ENCODE data around the gene COIL.

COIL gene

DNA sequence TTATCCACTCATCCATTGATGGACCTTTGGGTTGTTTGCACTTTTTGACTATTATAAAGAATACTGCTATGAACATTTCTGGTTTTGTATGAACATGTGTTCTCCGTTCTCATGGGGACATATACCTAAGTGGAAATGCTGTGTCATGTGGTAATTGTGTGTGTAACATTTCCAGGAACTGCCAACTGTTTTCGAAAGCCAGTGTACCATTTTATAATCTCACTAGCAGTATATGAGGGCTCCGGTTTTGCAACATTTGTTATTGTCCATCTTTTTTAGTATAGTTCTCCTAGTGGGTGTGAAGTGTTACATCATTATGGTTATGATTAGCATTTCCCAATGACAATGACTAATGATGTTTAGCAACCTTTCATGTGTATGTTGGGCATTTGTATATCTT, 41.9 kb downstream of the COIL start:
- TF ChIP-seq, protein P1, sequence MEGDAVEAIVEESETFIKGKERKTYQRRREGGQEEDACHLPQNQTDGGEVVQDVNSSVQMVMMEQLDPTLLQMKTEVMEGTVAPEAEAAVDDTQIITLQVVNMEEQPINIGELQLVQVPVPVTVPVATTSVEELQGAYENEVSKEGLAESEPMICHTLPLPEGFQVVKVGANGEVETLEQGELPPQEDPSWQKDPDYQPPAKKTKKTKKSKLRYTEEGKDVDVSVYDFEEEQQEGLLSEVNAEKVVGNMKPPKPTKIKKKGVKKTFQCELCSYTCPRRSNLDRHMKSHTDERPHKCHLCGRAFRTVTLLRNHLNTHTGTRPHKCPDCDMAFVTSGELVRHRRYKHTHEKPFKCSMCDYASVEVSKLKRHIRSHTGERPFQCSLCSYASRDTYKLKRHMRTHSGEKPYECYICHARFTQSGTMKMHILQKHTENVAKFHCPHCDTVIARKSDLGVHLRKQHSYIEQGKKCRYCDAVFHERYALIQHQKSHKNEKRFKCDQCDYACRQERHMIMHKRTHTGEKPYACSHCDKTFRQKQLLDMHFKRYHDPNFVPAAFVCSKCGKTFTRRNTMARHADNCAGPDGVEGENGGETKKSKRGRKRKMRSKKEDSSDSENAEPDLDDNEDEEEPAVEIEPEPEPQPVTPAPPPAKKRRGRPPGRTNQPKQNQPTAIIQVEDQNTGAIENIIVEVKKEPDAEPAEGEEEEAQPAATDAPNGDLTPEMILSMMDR (IDR thresholded peaks at IDR 0.05; ENCODE audit: low read depth, low read length, missing control alignments): no peak
- Histone ChIP-seq H3K4me3 (ENCODE audit: low read depth, low read length) (no peak overlapping the region), H3K36me3 (replicated peaks) (no peaks in the 10 kb centered on the region), H3K27ac (no peak overlapping the region), H3K27me3 (replicated peaks) (no peaks in the 10 kb centered on the region)
- in situ Hi-C loops (cut with HindIII; ENCODE audit: low pct_ligation_motif_present, low sequenced_read_pairs): no loop called here
- no peak for DNase-seq

DNA sequence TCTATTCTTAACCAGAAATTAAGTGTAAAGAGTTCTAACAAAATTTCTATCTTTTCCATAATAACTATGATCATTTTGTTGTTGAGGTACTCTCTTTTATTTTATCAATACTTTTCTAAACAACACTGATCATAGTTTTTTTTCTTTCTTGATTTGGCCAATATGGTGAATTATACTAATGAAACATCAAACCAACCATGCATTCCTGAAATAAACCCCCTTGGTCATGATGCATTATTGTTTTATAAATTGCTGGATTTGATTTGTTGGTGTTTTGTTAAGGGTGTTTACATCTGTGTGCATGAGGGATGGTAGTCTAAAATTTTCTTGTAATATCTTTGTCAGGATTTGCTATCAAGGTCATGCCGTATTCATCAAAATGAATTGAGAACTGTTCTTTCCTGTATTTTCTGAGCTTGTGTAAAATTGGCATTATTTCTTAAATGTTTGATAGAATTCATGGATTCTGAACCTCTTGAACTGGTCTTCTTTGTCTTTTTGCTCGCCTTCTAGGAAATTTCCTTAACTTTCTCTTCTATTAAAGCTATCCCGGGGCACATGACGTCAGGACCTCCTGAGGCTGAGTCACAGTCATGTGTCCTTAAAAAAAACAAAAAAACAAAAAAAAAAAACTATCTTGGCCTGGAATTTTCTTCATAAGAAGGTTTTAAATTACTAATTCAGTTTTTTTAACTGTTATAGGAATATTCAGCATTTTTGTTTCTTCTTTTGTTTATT, 43.1 kb downstream of the COIL start:
- H3K4me3 ChIP-seq (ENCODE audit: low read depth, low read length): no peak overlapping the region
- H3K36me3 ChIP-seq (replicated peaks): no peaks in the 10 kb centered on the region
- no peak overlapping the region for H3K27ac ChIP-seq
- TF ChIP-seq, protein P1 (IDR thresholded peaks at IDR 0.05; ENCODE audit: low read depth, low read length, missing control alignments): no peak
- DNase-seq: no peak
- no peaks in the 10 kb centered on the region for H3K27me3 ChIP-seq (replicated peaks)
- in situ Hi-C loops (cut with HindIII; ENCODE audit: low pct_ligation_motif_present, low sequenced_read_pairs): no loop called here

DNA sequence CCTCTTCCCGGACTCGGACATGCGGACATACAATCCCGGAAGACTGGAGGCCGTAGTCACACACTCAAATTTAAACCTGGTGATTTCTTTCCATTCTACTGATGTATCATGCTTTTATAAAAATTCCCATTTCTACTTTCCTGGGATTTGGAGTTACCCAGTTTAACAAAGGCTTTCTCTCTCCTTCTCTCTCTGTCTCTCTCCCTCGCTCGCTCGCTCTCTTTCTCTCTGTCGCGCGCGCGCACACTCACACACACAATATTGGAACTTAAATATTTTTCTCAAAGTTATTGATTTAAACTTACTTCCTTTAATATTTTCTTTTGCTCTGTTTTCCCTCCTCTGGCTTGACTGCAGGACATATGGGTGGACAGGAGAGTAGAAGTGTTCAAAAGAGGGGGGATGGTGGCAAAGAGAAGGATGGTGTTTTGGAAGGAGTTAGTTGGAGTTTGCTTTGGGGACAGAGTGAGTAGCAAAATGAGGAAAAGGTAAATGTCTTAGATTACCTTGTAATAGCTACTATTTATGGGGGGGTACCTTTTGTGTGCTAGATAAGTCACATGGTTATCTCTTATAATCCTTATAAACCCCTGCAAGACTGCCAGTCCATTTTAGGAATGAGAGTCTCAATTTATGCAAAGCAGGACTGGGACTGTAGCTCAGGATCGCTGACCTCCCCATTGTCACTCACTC, 46.1 kb downstream of the COIL start:
- peak overlapping the region; percentile 60 for H3K27ac ChIP-seq
- no peaks in the 10 kb centered on the region for H3K27me3 ChIP-seq (replicated peaks)
- no peak for DNase-seq
- no peaks in the 10 kb centered on the region for H3K36me3 ChIP-seq (replicated peaks)
- in situ Hi-C loops (cut with HindIII; ENCODE audit: low pct_ligation_motif_present, low sequenced_read_pairs): no loop called here
- peak overlapping the region; percentile 95 for H3K4me3 ChIP-seq (ENCODE audit: low read depth, low read length)
- TF ChIP-seq, protein P1 (IDR thresholded peaks at IDR 0.05; ENCODE audit: low read depth, low read length, missing control alignments): no peak

DNA sequence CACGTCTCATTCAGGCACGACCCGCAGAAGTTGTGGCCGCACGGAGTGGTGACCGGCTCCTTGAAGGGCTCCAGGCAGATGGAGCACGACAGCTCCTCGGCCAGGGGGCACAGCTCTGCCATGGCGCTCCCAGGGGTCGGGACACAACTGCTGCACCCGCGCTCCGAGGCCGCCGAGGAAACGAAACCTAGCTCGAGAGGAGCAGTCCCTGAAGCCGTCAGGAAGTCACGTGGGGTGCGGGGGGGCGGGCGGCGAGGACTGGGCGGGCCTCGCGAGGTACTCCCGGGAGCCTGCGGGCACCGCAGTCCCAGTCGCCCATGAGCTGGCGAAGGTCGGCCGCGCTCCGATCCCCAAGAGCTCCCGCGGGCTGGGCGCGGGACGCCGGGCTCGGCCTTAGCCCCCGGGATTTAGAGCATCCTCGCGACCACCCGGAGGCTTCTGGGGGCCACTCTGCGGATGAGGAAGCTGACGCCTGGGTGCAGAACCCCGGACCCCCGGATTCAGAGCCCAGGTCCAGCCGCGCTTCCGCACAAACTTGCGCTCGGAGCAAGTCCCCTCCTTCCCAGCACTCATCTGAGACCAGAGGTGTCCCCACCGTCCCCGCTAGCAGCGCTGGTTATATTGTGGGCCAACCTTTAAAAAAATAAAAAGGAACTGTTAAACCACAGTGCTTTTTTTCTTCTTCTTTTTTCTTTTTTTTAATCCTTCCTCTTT, 46.8 kb downstream of the COIL start, which contains the start of gene TRIM25:
Gene TRIM25 (minus strand): TSS at position 183 of the 714 bp plus-strand sequence. CDS start 61 bp downstream, at position 122.
- peak; percentile 81 for DNase-seq
- peak within 1 kb of the TSS; percentile 95 for H3K4me3 ChIP-seq (ENCODE audit: low read depth, low read length)
- H3K36me3 ChIP-seq (replicated peaks): no peaks in the 10 kb centered on the region
- H3K27ac ChIP-seq: peak within 1 kb of the TSS; percentile 60
- H3K27me3 ChIP-seq (replicated peaks): no peaks in the 10 kb centered on the region
- TF ChIP-seq, protein P1 (IDR thresholded peaks at IDR 0.05; ENCODE audit: low read depth, low read length, missing control alignments): no peak
- in situ Hi-C loops (cut with HindIII; ENCODE audit: low pct_ligation_motif_present, low sequenced_read_pairs): no loop called here

DNA sequence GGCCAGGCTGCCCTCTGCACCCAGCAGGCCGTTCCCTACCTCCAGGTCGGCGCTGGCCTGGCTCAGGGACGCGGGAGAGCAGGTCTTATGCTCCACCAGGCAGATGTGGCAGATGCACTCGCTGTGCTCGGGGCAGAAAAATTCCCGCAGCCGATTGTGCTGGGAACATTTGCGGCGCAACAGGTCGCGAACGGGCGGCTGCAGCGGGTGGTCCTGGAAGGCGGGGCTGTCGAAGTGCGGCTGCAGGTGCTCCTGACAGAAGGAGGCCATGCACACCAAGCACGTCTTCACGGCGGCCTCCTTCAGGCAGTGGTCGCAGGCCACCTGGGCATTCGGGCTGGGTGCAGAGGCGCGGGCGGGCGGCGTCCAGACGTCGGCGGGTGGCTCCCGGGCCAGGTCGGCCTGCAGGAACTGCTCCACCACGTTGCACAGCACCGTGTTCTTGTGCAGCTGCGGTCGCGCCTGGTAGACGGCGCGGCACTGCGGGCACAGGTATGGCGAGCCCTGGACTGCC, 47.4 kb downstream of the COIL start:
- Histone ChIP-seq H3K36me3 (replicated peaks) (no peaks in the 10 kb centered on the region), H3K4me3 (ENCODE audit: low read depth, low read length) (peak overlapping the region; percentile 95), H3K27me3 (replicated peaks) (no peaks in the 10 kb centered on the region), H3K27ac (peak overlapping the region; percentile 24)
- no peak for DNase-seq
- in situ Hi-C loops (cut with HindIII; ENCODE audit: low pct_ligation_motif_present, low sequenced_read_pairs): no loop called here
- TF ChIP-seq, protein P1 (IDR thresholded peaks at IDR 0.05; ENCODE audit: low read depth, low read length, missing control alignments): no peak
